ENCODE data around the gene PTPRG. TPM values are rescaled to one million over a fixed set of nuclear protein-coding genes. Genes with fewer than 3 reads are reported as not detected.

The PTPRG gene
- total and polyA plus RNA-seq, 2 of the 13 experiments (the other 11 are each of a cell fraction or from before 2014, with no cell fraction given): 8.0 to 25.3 TPM

DNA sequence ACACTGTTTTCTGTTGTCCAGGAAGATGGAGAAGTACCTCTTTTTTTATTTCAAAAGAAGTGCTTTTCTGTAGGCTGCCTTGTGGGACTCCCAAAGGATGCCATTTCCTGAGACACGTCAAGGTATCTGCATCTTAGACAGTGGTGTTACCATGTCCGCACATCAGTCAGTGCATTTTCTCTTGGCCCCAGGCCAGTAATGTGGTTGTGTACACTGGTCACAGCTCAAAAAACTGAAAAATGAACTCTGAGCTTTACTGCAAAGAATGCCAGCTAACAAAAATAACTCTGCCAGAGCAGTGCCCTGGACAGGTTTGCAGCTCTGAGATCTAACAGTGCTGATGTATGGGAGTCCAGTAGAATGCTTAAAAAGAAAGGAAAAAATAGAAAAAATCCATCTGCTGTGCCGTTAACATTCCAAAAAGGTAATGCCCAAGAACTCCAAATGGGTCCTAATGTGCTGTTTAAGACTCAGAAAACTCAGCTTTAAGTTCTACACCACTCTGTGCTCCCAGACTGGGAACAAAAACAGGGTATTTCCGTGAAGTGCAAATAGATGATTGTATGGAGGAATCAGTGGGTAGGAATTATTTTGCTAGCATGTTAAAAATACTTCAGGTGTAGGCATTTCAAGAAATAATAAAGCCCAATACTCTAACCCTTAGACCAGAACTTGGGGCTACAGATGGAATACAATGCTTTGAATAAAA lies 496.1 kb downstream of the PTPRG start:
- Histone ChIP-seq H3K4me3 (replicated peaks in 1 of 3; ENCODE audit: insufficient read depth in 1 of 3, low read depth in 2 of 3, low read length in 3 of 3) (no peak overlapping the region), H3K9me3 (ENCODE audit: low read length) (no peaks in the 10 kb centered on the region), H3K27ac (ENCODE audit: extremely low read length, insufficient read depth, low read length) (peak overlapping the region; percentile 39), H3K4me2 (ENCODE audit: low read depth, low read length) (peak overlapping the region; percentile 48), H3K79me2 (ENCODE audit: insufficient read depth, low read length) (no peaks in the 10 kb centered on the region), H3K9ac (ENCODE audit: insufficient read depth, low read depth, low read length) (no peak overlapping the region), H4K20me1 (ENCODE audit: insufficient read depth, low read length) (no peaks in the 10 kb centered on the region), H2AFZ (ENCODE audit: low read length) (no peak overlapping the region), H3K27me3 (ENCODE audit: control insufficient read depth in 1 of 2, insufficient read depth in 2 of 2, low read length in 2 of 2) (no peaks in the 10 kb centered on the region), H3K36me3 (replicated peaks in 1 of 2; ENCODE audit: control insufficient read depth in 1 of 2, insufficient read depth in 2 of 2, low read length in 2 of 2) (no peaks in the 10 kb centered on the region), H3K4me1 (ENCODE audit: insufficient read depth, low read length) (peaks cover 17% of the 10 kb centered on the region)
- CTCF ChIA-PET (ENCODE audit: low intra/inter-chr PET ratio, low total read pairs): no interaction called here
- FAIRE-seq (peak; percentile 81), DNase-seq (ENCODE audit: low spot score) (peak; percentile 80), ATAC-seq (peak; percentile 100)
- WGBS (ENCODE audit: low lambda C conversion rate): 30% methylated on average over 4 of the region's 4 CpGs
- in situ Hi-C loops (cut with HindIII; ENCODE audit: extremely low pct_ligation_motif_present, low pct_unique_long_range_greater_than_20kb) (no loop called here), intact Hi-C loops (cut with micrococcal nuclease; ENCODE audit: unreplicated experiment) (no loop called here)
- no TSS peak for BruUV-seq (replicated peaks)
- POLR2A ChIA-PET: interaction anchor here (0.9 kb wide), 1 partner anchor 496 kb away, joined by 3 read pairs; the partner anchor contains the start of gene PTPRG
- no peak for TF ChIP-seq ZNF101 (CRISPR knock-in tag; IDR thresholded peaks at IDR 0.05; ENCODE audit: borderline replicate concordance, low read depth)
- TF ChIP-seq FOXK1 (CRISPR knock-in tag; IDR thresholded peaks at IDR 0.05; ENCODE audit: borderline replicate concordance, low read depth): no peak; the same call in 1 of the 2 replicates
- TF ChIP-seq RELA (CRISPR knock-in tag; IDR thresholded peaks at IDR 0.05): no peak
- no peak for TF ChIP-seq ZNF180 (CRISPR knock-in tag; IDR thresholded peaks at IDR 0.05; ENCODE audit: borderline replicate concordance, low read depth)
- TF ChIP-seq ZFX (CRISPR knock-in tag; IDR thresholded peaks at IDR 0.05; ENCODE audit: low read depth): no peak
- TF ChIP-seq SAP130 (CRISPR knock-in tag; IDR thresholded peaks at IDR 0.05; ENCODE audit: low read depth): peak; percentile 37
- TF ChIP-seq, protein P1, sequence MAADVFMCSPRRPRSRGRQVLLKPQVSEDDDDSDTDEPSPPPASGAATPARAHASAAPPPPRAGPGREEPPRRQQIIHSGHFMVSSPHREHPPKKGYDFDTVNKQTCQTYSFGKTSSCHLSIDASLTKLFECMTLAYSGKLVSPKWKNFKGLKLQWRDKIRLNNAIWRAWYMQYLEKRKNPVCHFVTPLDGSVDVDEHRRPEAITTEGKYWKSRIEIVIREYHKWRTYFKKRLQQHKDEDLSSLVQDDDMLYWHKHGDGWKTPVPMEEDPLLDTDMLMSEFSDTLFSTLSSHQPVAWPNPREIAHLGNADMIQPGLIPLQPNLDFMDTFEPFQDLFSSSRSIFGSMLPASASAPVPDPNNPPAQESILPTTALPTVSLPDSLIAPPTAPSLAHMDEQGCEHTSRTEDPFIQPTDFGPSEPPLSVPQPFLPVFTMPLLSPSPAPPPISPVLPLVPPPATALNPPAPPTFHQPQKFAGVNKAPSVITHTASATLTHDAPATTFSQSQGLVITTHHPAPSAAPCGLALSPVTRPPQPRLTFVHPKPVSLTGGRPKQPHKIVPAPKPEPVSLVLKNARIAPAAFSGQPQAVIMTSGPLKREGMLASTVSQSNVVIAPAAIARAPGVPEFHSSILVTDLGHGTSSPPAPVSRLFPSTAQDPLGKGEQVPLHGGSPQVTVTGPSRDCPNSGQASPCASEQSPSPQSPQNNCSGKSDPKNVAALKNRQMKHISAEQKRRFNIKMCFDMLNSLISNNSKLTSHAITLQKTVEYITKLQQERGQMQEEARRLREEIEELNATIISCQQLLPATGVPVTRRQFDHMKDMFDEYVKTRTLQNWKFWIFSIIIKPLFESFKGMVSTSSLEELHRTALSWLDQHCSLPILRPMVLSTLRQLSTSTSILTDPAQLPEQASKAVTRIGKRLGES (CRISPR knock-in tag; IDR thresholded peaks at IDR 0.05; ENCODE audit: borderline replicate concordance): no peak
- no peak for TF ChIP-seq HOXA3 (CRISPR knock-in tag; IDR thresholded peaks at IDR 0.05)
- TF ChIP-seq, protein P2, sequence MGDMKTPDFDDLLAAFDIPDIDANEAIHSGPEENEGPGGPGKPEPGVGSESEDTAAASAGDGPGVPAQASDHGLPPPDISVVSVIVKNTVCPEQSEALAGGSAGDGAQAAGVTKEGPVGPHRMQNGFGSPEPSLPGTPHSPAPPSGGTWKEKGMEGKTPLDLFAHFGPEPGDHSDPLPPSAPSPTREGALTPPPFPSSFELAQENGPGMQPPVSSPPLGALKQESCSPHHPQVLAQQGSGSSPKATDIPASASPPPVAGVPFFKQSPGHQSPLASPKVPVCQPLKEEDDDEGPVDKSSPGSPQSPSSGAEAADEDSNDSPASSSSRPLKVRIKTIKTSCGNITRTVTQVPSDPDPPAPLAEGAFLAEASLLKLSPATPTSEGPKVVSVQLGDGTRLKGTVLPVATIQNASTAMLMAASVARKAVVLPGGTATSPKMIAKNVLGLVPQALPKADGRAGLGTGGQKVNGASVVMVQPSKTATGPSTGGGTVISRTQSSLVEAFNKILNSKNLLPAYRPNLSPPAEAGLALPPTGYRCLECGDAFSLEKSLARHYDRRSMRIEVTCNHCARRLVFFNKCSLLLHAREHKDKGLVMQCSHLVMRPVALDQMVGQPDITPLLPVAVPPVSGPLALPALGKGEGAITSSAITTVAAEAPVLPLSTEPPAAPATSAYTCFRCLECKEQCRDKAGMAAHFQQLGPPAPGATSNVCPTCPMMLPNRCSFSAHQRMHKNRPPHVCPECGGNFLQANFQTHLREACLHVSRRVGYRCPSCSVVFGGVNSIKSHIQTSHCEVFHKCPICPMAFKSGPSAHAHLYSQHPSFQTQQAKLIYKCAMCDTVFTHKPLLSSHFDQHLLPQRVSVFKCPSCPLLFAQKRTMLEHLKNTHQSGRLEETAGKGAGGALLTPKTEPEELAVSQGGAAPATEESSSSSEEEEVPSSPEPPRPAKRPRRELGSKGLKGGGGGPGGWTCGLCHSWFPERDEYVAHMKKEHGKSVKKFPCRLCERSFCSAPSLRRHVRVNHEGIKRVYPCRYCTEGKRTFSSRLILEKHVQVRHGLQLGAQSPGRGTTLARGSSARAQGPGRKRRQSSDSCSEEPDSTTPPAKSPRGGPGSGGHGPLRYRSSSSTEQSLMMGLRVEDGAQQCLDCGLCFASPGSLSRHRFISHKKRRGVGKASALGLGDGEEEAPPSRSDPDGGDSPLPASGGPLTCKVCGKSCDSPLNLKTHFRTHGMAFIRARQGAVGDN (CRISPR knock-in tag; IDR thresholded peaks at IDR 0.05): no peak
- TF ChIP-seq, protein P3, sequence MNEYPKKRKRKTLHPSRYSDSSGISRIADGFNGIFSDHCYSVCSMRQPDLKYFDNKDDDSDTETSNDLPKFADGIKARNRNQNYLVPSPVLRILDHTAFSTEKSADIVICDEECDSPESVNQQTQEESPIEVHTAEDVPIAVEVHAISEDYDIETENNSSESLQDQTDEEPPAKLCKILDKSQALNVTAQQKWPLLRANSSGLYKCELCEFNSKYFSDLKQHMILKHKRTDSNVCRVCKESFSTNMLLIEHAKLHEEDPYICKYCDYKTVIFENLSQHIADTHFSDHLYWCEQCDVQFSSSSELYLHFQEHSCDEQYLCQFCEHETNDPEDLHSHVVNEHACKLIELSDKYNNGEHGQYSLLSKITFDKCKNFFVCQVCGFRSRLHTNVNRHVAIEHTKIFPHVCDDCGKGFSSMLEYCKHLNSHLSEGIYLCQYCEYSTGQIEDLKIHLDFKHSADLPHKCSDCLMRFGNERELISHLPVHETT (CRISPR knock-in tag; conservative IDR thresholded peaks at IDR 0.05): no peak
- TF ChIP-seq, protein P4, sequence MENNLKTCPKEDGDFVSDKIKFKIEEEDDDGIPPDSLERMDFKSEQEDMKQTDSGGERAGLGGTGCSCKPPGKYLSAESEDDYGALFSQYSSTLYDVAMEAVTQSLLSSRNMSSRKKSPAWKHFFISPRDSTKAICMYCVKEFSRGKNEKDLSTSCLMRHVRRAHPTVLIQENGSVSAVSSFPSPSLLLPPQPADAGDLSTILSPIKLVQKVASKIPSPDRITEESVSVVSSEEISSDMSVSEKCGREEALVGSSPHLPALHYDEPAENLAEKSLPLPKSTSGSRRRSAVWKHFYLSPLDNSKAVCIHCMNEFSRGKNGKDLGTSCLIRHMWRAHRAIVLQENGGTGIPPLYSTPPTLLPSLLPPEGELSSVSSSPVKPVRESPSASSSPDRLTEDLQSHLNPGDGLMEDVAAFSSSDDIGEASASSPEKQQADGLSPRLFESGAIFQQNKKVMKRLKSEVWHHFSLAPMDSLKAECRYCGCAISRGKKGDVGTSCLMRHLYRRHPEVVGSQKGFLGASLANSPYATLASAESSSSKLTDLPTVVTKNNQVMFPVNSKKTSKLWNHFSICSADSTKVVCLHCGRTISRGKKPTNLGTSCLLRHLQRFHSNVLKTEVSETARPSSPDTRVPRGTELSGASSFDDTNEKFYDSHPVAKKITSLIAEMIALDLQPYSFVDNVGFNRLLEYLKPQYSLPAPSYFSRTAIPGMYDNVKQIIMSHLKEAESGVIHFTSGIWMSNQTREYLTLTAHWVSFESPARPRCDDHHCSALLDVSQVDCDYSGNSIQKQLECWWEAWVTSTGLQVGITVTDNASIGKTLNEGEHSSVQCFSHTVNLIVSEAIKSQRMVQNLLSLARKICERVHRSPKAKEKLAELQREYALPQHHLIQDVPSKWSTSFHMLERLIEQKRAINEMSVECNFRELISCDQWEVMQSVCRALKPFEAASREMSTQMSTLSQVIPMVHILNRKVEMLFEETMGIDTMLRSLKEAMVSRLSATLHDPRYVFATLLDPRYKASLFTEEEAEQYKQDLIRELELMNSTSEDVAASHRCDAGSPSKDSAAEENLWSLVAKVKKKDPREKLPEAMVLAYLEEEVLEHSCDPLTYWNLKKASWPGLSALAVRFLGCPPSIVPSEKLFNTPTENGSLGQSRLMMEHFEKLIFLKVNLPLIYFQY (CRISPR knock-in tag; IDR thresholded peaks at IDR 0.05; ENCODE audit: borderline replicate concordance): no peak

Data from HepG2 (cell line).